HG03439 (cell line): ENCODE results near the gene GSG1L.
"Not testable (repeated sequence)": the region's sequence is repeated elsewhere in the genome, so short reads cannot be mapped to it uniquely, and the experiment has no call there.

Experiments
- ATAC-seq: cut with Tn5 transposase; IDR thresholded peaks from one replicate; pipeline ENCODE4 v1.9.1; 2021; ENCODE audit warnings: mild to moderate bottlenecking, moderate library complexity; ENCODE audit not compliant: unreplicated experiment

The GSG1L gene

DNA sequence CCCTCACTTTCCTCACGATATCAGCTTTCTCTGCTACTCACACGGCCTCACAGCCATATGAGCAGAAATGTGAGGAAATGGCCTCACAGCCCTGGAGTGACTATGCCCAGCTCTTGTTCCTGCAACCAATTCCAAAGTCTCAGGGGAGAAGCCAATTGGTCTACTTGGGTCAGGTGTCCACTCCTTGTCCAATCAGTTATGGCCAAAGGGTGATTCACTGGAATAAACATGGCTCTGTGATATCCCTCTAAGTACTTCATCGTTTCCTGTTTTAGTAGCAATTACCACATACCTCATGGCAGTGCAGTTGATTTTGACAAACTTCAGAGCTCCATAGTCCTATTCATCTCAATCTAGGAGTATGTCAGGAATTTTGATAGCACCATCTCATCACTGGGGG lies 318.2 kb downstream of the GSG1L start:
- ATAC-seq: no peak

GRCh38 chr16:27743963-27744362 lies 319.6 kb downstream of the GSG1L start:
- ATAC-seq: no peak

- not testable (repeated sequence) for ATAC-seq
Observed at GRCh38 chr16:27743001-27743400, 320.5 kb downstream of the GSG1L start.

- ATAC-seq: no peak
Observed at GRCh38 chr16:27742333-27742732, 321.2 kb downstream of the GSG1L start.

- no peak for ATAC-seq
Observed at GRCh38 chr16:27740496-27741201, 322.9 kb downstream of the GSG1L start.

- ATAC-seq: no peak
Observed at GRCh38 chr16:27739606-27740357, 323.7 kb downstream of the GSG1L start.

DNA sequence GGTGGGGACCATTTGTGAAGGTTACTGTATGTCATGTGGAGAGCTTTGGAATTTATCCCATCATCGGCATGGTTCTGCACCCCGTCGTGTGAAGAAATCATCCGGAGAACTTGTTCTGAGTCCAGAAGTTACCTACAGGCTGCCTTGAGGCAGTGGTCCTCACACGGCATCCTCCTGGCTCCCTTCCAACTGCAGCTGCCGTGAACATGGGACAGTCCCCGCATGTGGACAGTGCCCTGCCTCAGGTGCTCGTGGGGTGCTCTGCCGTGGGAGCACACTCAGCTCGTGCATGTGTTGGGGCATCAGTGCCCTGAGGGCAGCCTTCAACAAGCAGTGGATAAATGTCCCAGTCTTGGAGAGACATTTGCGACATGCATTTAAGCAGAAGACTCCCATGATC lies 324.9 kb downstream of the GSG1L start:
- ATAC-seq: no peak
